ENCODE measurements around the gene RHBDF1.

GRCh38 chr16:120756-121155, 48.3 kb upstream of the RHBDF1 start:
- TF ChIP-seq CTCF (IDR thresholded peaks at IDR 0.05) (no peak), POLR2A (IDR thresholded peaks at IDR 0.05) (no peak), POLR2AphosphoS5 (IDR thresholded peaks at IDR 0.05; ENCODE audit: insufficient read depth in 1 of 2, low read depth in 1 of 2) (no peak)
